COLO829 (cell line): ENCODE data around the gene PLEKHS1.

Experiments
- DNase-seq: peaks from one replicate; pipeline ENCODE4 v3.0.0; 2012; ENCODE audit warnings: low spot score

Gene PLEKHS1

GRCh38 chr10:113751181-113751732 lies at the start of gene PLEKHS1:
Gene PLEKHS1, plus strand, starts transcription at chr10:113751682. Its CDS starts 3,596 bp downstream, at chr10:113755278.
- DNase-seq = peak; percentile 22

GRCh38 chr10:113704637-113705343 lies 46.7 kb upstream of the PLEKHS1 start:
- DNase-seq = peak; percentile 4

- no peak for DNase-seq
These were observed 46.2 kb upstream of the PLEKHS1 start for GRCh38 chr10:113705344-113705652.

GRCh38 chr10:113706623-113707022 lies 44.9 kb upstream of the PLEKHS1 start:
- no peak for DNase-seq

GRCh38 chr10:113708640-113709039 lies 42.8 kb upstream of the PLEKHS1 start:
- no peak for DNase-seq

- no peak for DNase-seq
These were observed 42.2 kb upstream of the PLEKHS1 start for GRCh38 chr10:113709221-113709838.

GRCh38 chr10:113711142-113711541 lies 40.3 kb upstream of the PLEKHS1 start:
- DNase-seq = peak; percentile 58

GRCh38 chr10:113712024-113712423 lies 39.5 kb upstream of the PLEKHS1 start:
- no peak for DNase-seq

GRCh38 chr10:113712755-113713639 lies 38.5 kb upstream of the PLEKHS1 start:
- no peak for DNase-seq

- no peak for DNase-seq
These were observed 37.9 kb upstream of the PLEKHS1 start for GRCh38 chr10:113713640-113713982.

- no peak for DNase-seq
These were observed 35.2 kb upstream of the PLEKHS1 start for GRCh38 chr10:113716109-113716910.

- no peak for DNase-seq
These were observed 32.3 kb upstream of the PLEKHS1 start for GRCh38 chr10:113718969-113719822.

- no peak for DNase-seq
These were observed 31.1 kb upstream of the PLEKHS1 start for GRCh38 chr10:113720386-113720785.

- DNase-seq = no peak
These were observed 19.2 kb upstream of the PLEKHS1 start for GRCh38 chr10:113732160-113732881.

GRCh38 chr10:113732966-113733365 lies 18.5 kb upstream of the PLEKHS1 start:
- DNase-seq = no peak

GRCh38 chr10:113733635-113734034 lies 17.8 kb upstream of the PLEKHS1 start:
- no peak for DNase-seq

- no peak for DNase-seq
These were observed 15.6 kb upstream of the PLEKHS1 start for GRCh38 chr10:113735913-113736312.

- DNase-seq = no peak
These were observed 14.9 kb upstream of the PLEKHS1 start for GRCh38 chr10:113736576-113736975.

GRCh38 chr10:113739031-113739430 lies 12.5 kb upstream of the PLEKHS1 start:
- peak; percentile 17 for DNase-seq

- DNase-seq = no peak
These were observed 11.9 kb upstream of the PLEKHS1 start for GRCh38 chr10:113739577-113739976.
